ENCODE measurements around the gene TSLP. TPM values are rescaled to one million over a fixed set of nuclear protein-coding genes. Genes with fewer than 3 reads are reported as not detected.

The TSLP gene
- total RNA-seq (2014; rRNA removed; shearing (Covaris generic)), result 0.13 TPM in 1 of 2 replicates, not detected in the other
- not detected in 2 replicates for polyA plus RNA-seq (2015; cell fraction: cytosol; rRNA removed)
- not detected in 2 replicates for polyA plus RNA-seq (2015; cell fraction: nucleus; rRNA removed)

DNA sequence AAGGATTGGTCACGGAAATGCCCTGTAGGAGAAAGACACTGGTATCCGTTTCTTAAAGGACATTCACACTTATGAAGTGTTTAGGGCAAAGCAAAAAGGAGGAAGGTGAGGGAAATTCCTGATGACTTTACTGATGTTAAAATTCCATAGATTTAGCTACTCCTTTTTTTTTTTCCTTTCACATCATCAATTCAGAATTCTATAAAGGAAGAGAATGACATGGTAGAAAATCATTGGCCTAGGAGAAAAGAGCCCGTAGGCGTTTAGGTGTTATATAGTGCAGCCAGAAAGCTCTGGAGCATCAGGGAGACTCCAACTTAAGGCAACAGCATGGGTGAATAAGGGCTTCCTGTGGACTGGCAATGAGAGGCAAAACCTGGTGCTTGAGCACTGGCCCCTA, at the start of gene TSLP:
TSS of gene TSLP (plus strand) at position 301 of the 400 bp plus-strand sequence. CDS start 178 bp downstream, outside the sequence.
- in situ Hi-C loops (cut with HindIII; ENCODE audit: low pct_unique_long_range_greater_than_20kb, low sequenced_read_pairs), result no loop called here

DNA sequence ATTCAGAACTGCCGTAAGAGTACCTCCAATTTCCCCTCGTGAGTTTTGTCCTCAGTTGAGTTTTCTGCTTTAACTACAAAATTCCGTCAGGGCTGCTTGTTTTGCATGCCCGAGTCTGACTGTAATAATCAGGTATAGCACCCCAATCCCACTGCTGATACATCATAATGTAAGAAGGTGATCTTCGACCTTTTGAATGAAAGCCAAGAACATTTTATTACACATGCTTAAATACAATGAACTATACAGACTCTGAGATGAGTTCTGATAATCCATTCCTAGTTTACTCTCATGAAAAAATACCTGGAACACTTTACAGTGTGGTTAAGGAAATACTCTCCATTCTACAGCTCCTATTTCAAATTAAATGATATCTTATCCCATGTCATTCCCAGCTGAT, 49.2 kb upstream of the TSLP start:
- DNase-seq (ENCODE audit: low read depth, low spot score), result no peak
- in situ Hi-C loops (cut with HindIII; ENCODE audit: low pct_unique_long_range_greater_than_20kb, low sequenced_read_pairs), result no loop called here

More for the DNA sequence above, at the start of gene TSLP:
- DNase-seq (ENCODE audit: low read depth, low spot score), result no peak

DNA sequence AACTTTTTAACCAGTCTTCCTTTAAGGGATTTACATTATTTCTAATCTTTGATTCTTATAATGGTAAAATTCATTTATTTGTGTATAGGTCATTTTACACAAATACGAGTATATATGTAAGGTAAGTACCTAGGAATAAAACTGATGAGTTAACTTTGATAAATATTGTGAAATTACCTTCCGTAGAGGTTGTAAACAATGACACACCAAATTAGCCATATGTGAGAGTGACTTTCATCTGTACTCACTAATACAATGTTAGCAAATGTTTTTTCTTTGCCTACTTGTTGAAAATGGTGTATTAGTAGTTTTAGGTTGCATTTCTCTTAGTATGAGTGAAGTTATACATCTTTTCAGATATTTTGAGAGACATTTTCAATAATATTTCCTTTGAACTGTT, 42.6 kb upstream of the TSLP start:
- in situ Hi-C loops (cut with HindIII; ENCODE audit: low pct_unique_long_range_greater_than_20kb, low sequenced_read_pairs), result no loop called here
- no peak for DNase-seq (ENCODE audit: low read depth, low spot score)

DNA sequence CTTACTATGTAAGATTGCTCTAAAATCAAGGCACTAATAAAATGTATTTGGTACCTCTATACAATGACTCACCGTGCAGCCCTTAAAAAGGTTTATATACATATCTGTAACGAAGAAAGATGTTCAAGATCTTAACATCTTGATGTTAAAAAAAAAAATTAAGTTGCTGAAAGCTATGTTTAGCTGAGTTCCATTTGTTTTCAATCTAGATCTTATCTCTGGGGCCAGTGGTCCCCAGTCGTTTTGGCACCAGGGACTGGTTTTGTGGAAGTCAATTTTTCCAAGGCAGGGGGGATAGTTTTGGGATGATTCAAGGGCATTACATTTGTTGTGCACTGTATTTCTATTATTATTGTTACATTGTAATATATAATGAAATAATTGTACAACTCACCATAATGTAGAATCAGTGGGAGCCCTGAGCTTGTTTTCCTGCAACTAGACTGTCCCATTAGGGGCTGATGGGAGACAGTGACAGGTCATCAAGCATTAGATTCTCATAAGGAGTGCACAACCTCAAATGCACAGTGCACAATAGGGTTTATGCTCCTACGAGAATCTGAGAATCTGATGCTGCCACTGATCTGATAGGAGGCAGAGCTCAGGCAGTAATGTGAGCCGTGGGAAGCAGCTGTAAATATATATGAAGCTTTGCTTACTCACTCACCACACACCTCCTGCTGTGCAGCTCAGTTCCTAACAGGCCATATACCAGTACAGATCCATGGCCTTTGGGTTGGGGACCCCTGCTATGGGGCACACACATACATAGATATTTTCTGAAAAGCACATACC, 27.6 kb upstream of the TSLP start:
- in situ Hi-C loops (cut with HindIII; ENCODE audit: low pct_unique_long_range_greater_than_20kb, low sequenced_read_pairs), result no loop called here
- DNase-seq (ENCODE audit: low read depth, low spot score), result no peak

DNA sequence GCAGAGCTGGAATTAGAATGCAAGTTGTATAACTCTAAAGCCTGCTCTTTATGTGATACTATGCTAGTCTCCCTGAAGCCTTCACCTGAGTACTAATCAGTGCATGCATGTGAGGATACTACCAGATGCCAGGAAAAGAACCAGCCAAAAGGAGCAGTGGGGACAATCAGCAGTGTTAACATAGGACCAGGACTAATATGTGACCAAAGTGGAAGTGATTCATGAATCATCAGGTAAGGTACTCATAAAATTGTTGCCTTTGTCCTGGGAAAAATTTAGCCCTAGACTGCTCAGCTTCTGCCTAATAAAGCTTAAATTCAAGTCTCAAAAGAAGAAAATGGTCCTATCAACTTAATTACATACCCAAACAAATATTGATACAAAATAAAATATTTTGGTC, 13.4 kb upstream of the TSLP start:
- in situ Hi-C loops (cut with HindIII; ENCODE audit: low pct_unique_long_range_greater_than_20kb, low sequenced_read_pairs), result no loop called here
- DNase-seq (ENCODE audit: low read depth, low spot score), result no peak

DNA sequence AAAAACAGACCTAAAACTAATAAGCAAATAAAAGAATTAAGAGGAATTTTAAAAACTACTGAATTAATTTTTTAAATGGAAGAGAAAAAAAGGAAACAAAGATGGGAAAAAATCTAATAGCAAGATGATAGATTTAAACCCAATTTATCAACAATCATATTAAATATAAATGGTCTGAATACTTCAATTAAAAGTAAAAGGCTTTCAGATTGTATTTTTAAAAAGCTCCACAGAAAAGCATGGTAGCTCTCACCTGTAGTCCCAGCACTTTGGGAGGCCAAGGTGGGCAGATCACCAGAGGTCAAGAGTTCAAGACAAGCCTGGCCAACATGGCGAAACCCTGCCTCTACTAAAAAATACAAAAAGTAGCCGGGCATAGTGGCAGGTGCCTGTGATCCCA, 11.3 kb upstream of the TSLP start:
- in situ Hi-C loops (cut with HindIII; ENCODE audit: low pct_unique_long_range_greater_than_20kb, low sequenced_read_pairs), result no loop called here
- DNase-seq (ENCODE audit: low read depth, low spot score), result no peak

DNA sequence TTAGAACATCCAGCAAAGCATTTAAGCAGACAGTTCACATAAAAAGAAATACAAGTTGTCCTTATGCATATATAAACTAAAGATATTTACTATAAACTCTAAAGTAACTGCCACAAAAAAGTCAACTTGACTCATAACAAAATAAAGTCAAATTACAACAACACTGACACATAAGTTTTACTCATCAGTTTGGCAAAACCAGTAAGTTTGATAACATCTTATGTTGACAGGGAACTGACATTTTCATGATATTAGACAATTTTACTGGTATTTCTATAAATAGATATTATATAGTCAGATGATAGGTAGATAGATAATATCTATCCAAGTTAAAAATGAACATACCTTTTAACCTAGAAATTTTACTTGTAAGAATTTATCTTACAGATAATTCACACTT, 9.9 kb upstream of the TSLP start:
- no peak for DNase-seq (ENCODE audit: low read depth, low spot score)
- in situ Hi-C loops (cut with HindIII; ENCODE audit: low pct_unique_long_range_greater_than_20kb, low sequenced_read_pairs), result no loop called here

DNA sequence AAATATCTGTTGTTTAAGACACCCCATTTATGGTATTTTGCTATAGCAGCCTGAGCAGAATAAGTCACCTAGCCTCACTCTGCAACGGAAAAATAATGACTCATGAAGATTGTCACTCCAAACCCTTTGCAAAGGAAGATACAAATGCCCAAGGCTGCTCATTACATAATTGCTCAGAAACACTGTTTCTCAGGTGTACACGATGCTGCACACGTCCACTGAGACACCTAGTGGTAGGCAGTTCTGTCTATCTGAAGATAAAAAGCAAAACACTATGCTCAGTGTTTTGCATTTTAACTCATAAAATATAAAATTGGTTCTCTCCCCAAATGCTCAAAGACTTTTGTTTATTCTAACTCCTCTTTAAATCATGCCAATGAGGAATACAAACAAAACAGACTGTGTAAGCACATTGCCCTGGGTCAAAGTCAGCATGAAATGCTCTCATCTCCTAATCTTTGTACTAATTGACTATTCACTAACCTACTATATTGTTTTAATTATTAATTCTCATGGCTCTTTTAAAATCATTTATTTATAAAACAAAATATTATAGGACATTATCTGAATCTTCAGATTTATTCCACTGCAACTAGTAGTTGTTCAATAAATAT, 7.7 kb upstream of the TSLP start:
- in situ Hi-C loops (cut with HindIII; ENCODE audit: low pct_unique_long_range_greater_than_20kb, low sequenced_read_pairs), result no loop called here
- peak; percentile 25 for DNase-seq (ENCODE audit: low read depth, low spot score)

DNA sequence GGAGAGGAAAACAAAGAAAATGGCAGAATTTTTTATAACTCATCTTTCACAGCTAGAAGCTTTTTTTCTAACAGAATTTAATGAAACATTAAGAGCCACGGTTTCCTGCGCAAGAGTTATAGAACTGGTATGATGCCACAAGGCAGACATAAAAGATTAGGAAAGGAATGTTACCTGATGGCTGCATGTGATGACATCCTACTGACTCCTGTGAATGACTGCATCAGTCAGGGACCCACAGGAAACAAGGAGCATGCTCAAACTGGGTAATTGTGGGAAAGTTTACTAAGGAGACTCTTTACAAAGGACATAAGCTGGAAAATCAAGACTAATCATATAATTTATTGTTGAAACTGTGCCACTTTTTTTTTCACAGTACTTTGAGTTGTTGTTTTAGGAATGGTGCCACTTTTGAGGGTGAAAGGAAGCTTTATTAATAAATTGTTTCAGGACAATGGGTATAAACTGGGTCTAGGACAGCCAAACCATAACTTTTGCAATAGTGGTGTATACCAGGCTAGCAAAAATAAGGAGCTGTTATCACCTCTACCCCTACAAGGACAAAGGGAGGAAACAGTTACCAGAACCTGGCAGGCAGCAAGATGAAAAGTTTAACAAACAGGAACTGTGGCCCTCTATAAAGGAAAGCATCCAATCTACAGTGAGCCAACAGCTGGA, 5.1 kb upstream of the TSLP start:
- no peak for DNase-seq (ENCODE audit: low read depth, low spot score)
- in situ Hi-C loops (cut with HindIII; ENCODE audit: low pct_unique_long_range_greater_than_20kb, low sequenced_read_pairs), result no loop called here

DNA sequence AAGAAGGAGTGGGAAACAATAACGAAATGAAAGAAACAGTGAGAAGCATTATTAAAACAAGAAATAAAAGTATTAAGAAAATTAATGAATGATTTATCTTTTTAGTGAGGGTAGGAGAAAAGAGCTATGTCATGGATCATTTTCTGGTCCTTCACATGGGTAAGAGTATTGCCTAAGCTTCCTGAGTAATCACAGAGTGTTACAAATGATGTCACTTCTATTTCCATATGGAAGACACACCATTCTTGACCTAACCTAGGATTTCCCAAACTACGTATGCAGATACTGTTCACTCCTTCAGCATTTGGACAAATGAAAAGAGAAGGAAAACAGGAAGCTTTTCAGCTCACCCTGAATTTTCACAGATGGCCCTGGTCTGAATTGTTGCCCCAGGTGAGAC, 3.3 kb upstream of the TSLP start:
- in situ Hi-C loops (cut with HindIII; ENCODE audit: low pct_unique_long_range_greater_than_20kb, low sequenced_read_pairs), result no loop called here
- DNase-seq (ENCODE audit: low read depth, low spot score), result no peak

DNA sequence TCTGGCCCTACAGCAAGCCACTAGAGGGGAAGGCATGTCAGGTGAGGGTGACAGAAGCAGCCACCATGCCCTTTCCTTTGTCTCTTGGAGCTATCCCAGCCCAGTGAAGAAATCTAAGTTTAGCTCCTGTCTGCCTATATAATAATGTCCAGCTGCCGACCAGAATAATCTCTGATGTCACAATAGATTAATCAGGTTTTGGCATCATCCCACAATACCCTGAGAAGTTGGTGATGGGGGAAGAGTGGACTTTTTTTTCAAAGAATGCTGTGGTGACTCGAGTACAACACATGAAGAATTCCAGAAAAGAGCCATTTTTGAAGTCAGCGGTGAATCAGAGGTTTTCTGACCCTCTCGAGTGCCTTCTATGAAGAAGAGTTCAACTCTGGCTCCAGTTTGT, 1.7 kb upstream of the TSLP start:
- in situ Hi-C loops (cut with HindIII; ENCODE audit: low pct_unique_long_range_greater_than_20kb, low sequenced_read_pairs), result no loop called here
- DNase-seq (ENCODE audit: low read depth, low spot score), result no peak

DNA sequence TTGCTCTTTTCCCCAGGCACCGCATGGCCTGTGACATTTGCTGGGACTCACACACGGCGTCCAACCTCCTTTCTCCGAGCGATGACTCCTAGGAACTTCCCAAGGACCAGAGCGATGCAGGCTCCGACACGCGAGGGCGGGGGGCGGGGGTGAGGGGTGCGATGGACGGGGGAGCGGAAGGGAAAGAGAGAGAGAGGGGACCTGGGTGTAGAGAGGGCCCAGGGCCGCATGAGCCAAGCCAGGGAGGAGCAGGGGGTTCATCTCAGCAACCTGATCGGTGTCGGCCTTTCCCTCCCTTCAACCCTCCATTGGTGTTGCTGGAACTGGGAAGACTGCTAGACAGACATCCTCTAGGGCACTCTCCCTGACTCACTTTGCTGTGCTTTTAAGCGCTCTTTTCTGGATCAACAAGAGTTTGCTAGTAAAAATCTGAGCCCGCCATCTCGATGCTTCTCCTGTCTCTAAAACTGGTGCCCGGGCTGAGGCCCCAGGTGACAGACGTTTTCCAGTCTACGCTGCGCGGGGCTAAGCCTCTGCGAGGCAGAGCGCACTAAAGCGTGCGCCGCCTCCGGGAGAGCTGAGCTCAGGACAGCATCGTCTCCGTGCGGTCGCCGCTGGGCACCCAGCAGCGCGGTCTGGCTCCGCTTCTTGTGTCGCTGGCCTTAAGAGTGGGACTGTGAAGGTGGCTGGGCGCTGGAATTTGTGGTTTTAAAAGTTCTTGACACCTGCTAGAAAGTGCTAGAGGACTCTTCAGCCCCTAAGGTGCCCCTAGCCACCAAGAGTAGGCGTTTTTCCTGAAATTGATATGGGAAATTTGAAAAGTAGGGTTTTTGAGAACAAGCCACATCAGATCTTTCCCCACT, 1.0 kb upstream of the TSLP start:
- in situ Hi-C loops (cut with HindIII; ENCODE audit: low pct_unique_long_range_greater_than_20kb, low sequenced_read_pairs), result no loop called here
- DNase-seq (ENCODE audit: low read depth, low spot score), result no peak

DNA sequence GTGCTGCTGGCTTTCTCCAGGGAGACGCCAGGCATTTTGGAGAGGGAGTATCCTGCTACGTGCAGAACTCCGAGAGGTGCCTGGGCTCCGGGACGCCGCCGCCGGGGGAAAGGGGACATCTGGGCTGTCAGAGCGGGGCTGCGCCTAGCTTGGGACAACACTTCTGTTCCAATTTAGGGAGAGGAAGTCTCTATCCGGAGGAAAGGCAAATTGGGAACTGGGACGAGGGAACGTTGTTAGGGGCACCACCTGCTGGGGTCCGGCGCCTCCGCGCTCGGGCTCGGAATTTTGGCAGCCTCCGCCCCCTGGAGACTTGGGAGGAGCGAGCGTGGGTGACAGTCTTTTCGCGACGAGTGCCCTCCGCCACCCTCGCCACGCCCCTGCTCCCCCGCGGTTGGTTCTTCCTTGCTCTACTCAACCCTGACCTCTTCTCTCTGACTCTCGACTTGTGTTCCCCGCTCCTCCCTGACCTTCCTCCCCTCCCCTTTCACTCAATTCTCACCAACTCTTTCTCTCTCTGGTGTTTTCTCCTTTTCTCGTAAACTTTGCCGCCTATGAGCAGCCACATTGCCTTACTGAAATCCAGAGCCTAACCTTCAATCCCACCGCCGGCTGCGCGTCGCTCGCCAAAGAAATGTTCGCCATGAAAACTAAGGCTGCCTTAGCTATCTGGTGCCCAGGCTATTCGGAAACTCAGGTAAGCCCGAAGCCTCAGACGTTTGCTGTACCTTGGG, 1.6 kb downstream of the TSLP start:
- DNase-seq (ENCODE audit: low read depth, low spot score), result no peak
- in situ Hi-C loops (cut with HindIII; ENCODE audit: low pct_unique_long_range_greater_than_20kb, low sequenced_read_pairs), result no loop called here

DNA sequence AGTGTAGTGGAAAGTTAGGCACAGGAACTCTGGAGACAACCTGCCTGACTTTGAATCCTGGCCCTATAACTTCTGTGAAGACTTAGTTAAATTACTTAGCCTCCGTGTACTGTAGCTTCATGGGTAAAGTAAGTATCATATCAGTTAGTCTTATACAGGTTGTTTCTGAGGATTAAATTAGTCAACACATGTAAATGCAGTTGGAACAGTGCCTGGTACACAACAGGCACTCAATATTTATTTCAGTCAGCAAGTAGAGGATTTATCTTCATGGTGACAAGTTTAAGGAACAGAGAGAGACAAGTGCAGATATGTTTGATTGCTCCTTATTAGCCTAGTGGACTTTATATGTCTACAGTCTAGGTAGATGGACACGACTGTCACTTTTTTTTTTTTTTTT, 2.7 kb downstream of the TSLP start:
- in situ Hi-C loops (cut with HindIII; ENCODE audit: low pct_unique_long_range_greater_than_20kb, low sequenced_read_pairs), result no loop called here

DNA sequence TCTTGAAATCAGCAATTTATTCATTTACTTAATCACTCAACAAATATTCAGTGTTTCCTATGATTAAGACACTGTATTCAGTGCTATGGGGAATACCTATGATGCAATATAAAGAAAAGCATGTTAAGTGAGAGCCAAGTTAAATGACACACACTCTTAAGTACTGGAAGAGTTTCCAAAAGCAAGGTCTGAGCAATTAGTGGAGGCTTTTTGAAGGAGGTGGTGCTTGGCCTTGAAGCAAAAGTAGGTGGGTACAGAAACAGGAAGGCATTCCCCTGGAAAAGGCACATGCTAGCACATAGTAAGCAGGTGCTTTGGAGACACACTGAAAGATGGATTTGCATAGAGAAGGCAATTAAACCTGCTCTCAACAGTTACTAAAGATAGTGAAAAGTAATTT, 4.0 kb downstream of the TSLP start:
- in situ Hi-C loops (cut with HindIII; ENCODE audit: low pct_unique_long_range_greater_than_20kb, low sequenced_read_pairs), result no loop called here

More for the DNA sequence above, 2.7 kb downstream of the TSLP start:
- no peak for DNase-seq (ENCODE audit: low read depth, low spot score)

DNA sequence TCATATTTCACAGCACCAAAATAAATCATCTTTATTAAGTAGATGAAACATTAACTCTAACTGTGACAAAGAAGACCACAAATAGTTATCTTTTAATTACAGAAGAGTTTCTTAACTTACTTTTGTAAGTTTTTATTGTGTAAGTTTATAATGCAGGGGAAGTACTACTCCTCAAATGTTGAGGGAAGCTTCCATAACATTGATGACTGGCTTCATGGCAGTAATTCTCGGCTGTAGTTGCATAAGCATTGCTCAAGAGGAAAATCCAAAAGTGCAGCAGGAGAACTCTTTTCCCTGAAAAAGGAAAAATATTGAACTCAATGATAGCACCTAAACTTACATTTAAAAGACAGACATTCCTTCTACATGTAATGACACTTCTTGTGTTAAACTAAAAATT, 4.6 kb downstream of the TSLP start:
- DNase-seq (ENCODE audit: low read depth, low spot score), result no peak
- in situ Hi-C loops (cut with HindIII; ENCODE audit: low pct_unique_long_range_greater_than_20kb, low sequenced_read_pairs), result no loop called here

More for the DNA sequence above, 4.0 kb downstream of the TSLP start:
- no peak for DNase-seq (ENCODE audit: low read depth, low spot score)

DNA sequence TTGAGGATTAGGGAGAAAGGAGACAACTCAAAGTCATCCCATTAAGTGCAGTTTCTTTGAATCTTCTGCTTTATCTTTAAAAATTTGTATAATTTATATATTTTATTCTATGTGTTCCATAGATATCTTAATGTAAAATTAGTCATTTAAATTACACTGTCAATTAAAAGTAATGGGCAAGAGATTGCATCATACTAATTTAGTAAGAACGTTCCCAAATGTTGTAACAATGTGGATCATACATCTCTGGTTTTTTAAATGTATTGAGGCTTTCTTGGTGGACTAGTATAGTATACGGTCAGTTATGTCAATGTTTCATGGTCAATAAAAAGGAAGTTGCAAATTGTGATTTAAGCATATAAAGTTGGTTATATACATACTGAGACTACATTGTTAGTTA, 6.2 kb downstream of the TSLP start:
- in situ Hi-C loops (cut with HindIII; ENCODE audit: low pct_unique_long_range_greater_than_20kb, low sequenced_read_pairs), result no loop called here
- DNase-seq (ENCODE audit: low read depth, low spot score), result no peak
